HepG2 (cell line): ENCODE data around the gene COASY. TPM values are rescaled to one million over a fixed set of nuclear protein-coding genes. Genes with fewer than 3 reads are reported as not detected.

Experiments used
- FOXA3 ChIP-seq: IDR thresholded peaks from 2 replicates; pipeline ENCODE4 v1.6.1; 2016; ENCODE audit warnings: missing genetic modification reagents, missing compliant biosample characterization
- HOXA3 ChIP-seq: sonication (generic); formaldehyde crosslinking; IDR thresholded peaks from 2 replicates; pipeline ENCODE4 v1.5.0; 2020; ENCODE audit warnings: missing genetic modification reagents
- MIER2 ChIP-seq: IDR thresholded peaks from 2 replicates; pipeline ENCODE4 v1.6.1; 2016; ENCODE audit warnings: missing biosample characterization, missing genetic modification reagents
- PAX8 ChIP-seq: sonication (generic); formaldehyde crosslinking; IDR thresholded peaks from 2 replicates; pipeline ENCODE4 v1.8.0; 2022; ENCODE audit warnings: mild to moderate bottlenecking, missing genetic modification reagents, borderline replicate concordance
- PHF20 ChIP-seq: sonication (generic); formaldehyde crosslinking; IDR thresholded peaks from 2 replicates; pipeline ENCODE4 v1.5.0; 2020; ENCODE audit warnings: mild to moderate bottlenecking, missing genetic modification reagents
- PRPF4 ChIP-seq: fragments of 200-400 bp; formaldehyde crosslinking; IDR thresholded peaks from 2 replicates; pipeline ENCODE4 v1.6.1; 2016; ENCODE audit warnings: low read length, low read depth; ENCODE audit not compliant: poor library complexity, severe bottlenecking
- RFX3 ChIP-seq: IDR thresholded peaks from 2 replicates; pipeline ENCODE4 v1.6.1; 2016; ENCODE audit warnings: missing biosample characterization, missing genetic modification reagents
- SRSF4 ChIP-seq: fragments of 200-400 bp; formaldehyde crosslinking; IDR thresholded peaks from one replicate; pipeline ENCODE4 v1.6.1; 2018; ENCODE audit warnings: mild to moderate bottlenecking, low read depth, low read length, moderate library complexity; ENCODE audit not compliant: poor library complexity, severe bottlenecking
- U2AF1 ChIP-seq: fragments of 200-400 bp; formaldehyde crosslinking; optimal IDR thresholded peaks from 2 replicates; pipeline ENCODE3; 2017; ENCODE audit warnings: mild to moderate bottlenecking, low read depth, low read length
- ZBTB38 ChIP-seq: sonication (generic); formaldehyde crosslinking; IDR thresholded peaks from 2 replicates; pipeline ENCODE4 v1.5.1; 2020; ENCODE audit warnings: mild to moderate bottlenecking, missing genetic modification reagents
- ZFP41 ChIP-seq: sonication (generic); formaldehyde crosslinking; IDR thresholded peaks from 2 replicates; pipeline ENCODE4 v1.4.0; 2020; ENCODE audit warnings: mild to moderate bottlenecking, missing genetic modification reagents, borderline replicate concordance
- ZHX1 ChIP-seq: sonication (generic); formaldehyde crosslinking; IDR thresholded peaks from 2 replicates; pipeline ENCODE4 v1.8.1; 2022; ENCODE audit warnings: low read depth, mild to moderate bottlenecking, missing genetic modification reagents
- ZNF136 ChIP-seq: sonication (generic); formaldehyde crosslinking; IDR thresholded peaks from 2 replicates; pipeline ENCODE4 v1.8.1; 2022; ENCODE audit warnings: low read depth, mild to moderate bottlenecking, moderate library complexity, missing genetic modification reagents
- ZNF180 ChIP-seq: sonication (generic); formaldehyde crosslinking; IDR thresholded peaks from 2 replicates; pipeline ENCODE4 v1.4.0; 2020; ENCODE audit warnings: low read depth, missing genetic modification reagents, borderline replicate concordance
- ZNF234 ChIP-seq: sonication (generic); formaldehyde crosslinking; conservative IDR thresholded peaks from 2 replicates; pipeline ENCODE4 v1.5.1; 2020; ENCODE audit warnings: mild to moderate bottlenecking, missing genetic modification reagents
- ZNF281 ChIP-seq: sonication (generic); formaldehyde crosslinking; IDR thresholded peaks from 2 replicates; pipeline ENCODE4 v1.4.0; 2020; ENCODE audit warnings: missing genetic modification reagents, borderline replicate concordance
- ZNF296 ChIP-seq: sonication (generic); formaldehyde crosslinking; conservative IDR thresholded peaks from 2 replicates; pipeline ENCODE4 v1.5.0; 2020; ENCODE audit warnings: mild to moderate bottlenecking, missing genetic modification reagents
- ZNF30 ChIP-seq: sonication (generic); formaldehyde crosslinking; IDR thresholded peaks from 2 replicates; pipeline ENCODE4 v1.5.0; 2020; ENCODE audit warnings: mild to moderate bottlenecking, missing genetic modification reagents
- ZNF362 ChIP-seq: sonication (generic); formaldehyde crosslinking; IDR thresholded peaks from 2 replicates; pipeline ENCODE4 v1.4.0; 2020; ENCODE audit warnings: missing genetic modification reagents, mild to moderate bottlenecking, borderline replicate concordance
- ZNF580 ChIP-seq: IDR thresholded peaks from 2 replicates; pipeline ENCODE4 v1.6.1; 2016; ENCODE audit warnings: low read depth, borderline replicate concordance
- ZNF710 ChIP-seq: sonication (generic); formaldehyde crosslinking; IDR thresholded peaks from 2 replicates; pipeline ENCODE4 v1.5.0; 2020; ENCODE audit warnings: mild to moderate bottlenecking, missing genetic modification reagents, borderline replicate concordance
- polyA plus RNA-seq, 8 experiments: library from polyadenylated mRNA; depleted of rRNA in 3 of 8; stranded (reverse) in 7 of 8; unstranded in 1 of 8; fragments of >200 nt; fragmentation: Illumina TruSeq in 4 of 8; extraction: Trizol in 4 of 8; gene quantifications; 2 replicates each; pipeline versions ENCODE4 v1.2.1 to v1.2.3, GENCODE V29; 2011 to 2016; ENCODE audit warnings: low read depth in 4 of 8, missing spikeins in 1 of 8, mixed read lengths in 1 of 8; ENCODE audit not compliant: insufficient read depth in 1 of 8
- total RNA-seq, 5 experiments: library from RNA; depleted of rRNA; stranded (reverse); fragments of >200 nt; fragmentation: Illumina TruSeq; extraction: Trizol; gene quantifications; 2 replicates each; pipeline ENCODE4 v1.2.3, GENCODE V29; 2016; ENCODE audit warnings: low read depth in 1 of 5

Gene COASY
- total and polyA plus RNA-seq, 2 of the 13 experiments (the other 11 are each of a cell fraction or from before 2014, with no cell fraction given) = 90.7 to 125 TPM

GRCh38 chr17:42530952-42531454 lies 30.9 kb upstream of the COASY start (continued):
- TF ChIP-seq ZNF281 (CRISPR knock-in tag) (no peak; the same call in 1 of the 2 replicates), ZNF30 (no peak), FOXA3 (CRISPR knock-in tag) (peak; percentile 98), ZNF710 (CRISPR knock-in tag) (peak; percentile 78; the same call in 1 of the 2 replicates), ZNF296 (no peak), PAX8 (no peak), ZBTB38 (CRISPR knock-in tag) (peak; percentile 64), RFX3 (CRISPR knock-in tag) (no peak; the same call in 1 of the 2 replicates), ZFP41 (no peak), HOXA3 (peak; percentile 93), PRPF4 (no peak), ZNF180 (CRISPR knock-in tag) (no peak), ZHX1 (peak; percentile 66; the same call in 1 of the 2 replicates), PHF20 (no peak), U2AF1 (no peak), ZNF580 (peak; percentile 91; the same call in 1 of the 2 replicates), ZNF362 (peak; percentile 95), MIER2 (CRISPR knock-in tag) (0 out of 2 replicates have a peak, but pooled peaks have one; percentile 37), ZNF136 (CRISPR knock-in tag) (peak; percentile 86), ZNF234 (CRISPR knock-in tag) (no peak), SRSF4 (no peak)
